B cell (primary cell): ENCODE measurements around the gene TRAM2. TPM values are rescaled to one million over a fixed set of nuclear protein-coding genes. Genes with fewer than 3 reads are reported as not detected.
A peak's percentile ranks its signal among the peaks of the same experiment; 100 is the strongest.

ENCODE experiments used
- ATAC-seq: fragments of 200-7000 bp; cut with Tn5 transposase; one replicate; pipeline ENCODE4 v1.10.0; 2021; ENCODE audit warnings: low read depth, mild to moderate bottlenecking, moderate number of reproducible peaks, moderate library complexity
- CTCF ChIA-PET: fragments of 350-600 bp; sonication (Branson Sonifier 250); formaldehyde crosslinking; loops from one replicate; lab custom pipeline; 2021; ENCODE audit warnings: antibody characterized with exemption, inconsistent platforms; lab: Charles Lee
- POLR2A ChIA-PET: fragments of 350-600 bp; sonication (Branson Sonifier 250); formaldehyde crosslinking; loops from one replicate; lab custom pipeline; 2021; ENCODE audit warnings: antibody characterized with exemption; lab: Charles Lee
- DNase-seq: peaks from one replicate; pipeline ENCODE4 v3.0.0; 2013
- H2AFZ ChIP-seq: 2 replicates; pipeline ENCODE4 v1.6.1; 2012; ENCODE audit warnings: mild to moderate bottlenecking, low read depth, low read length; ENCODE audit not compliant: insufficient read depth, poor library complexity, severe bottlenecking
- H3K27ac ChIP-seq, 2 donors: 1 replicate in 1 of 2; 2 replicates in 1 of 2; pipeline ENCODE4 v1.5.1; 2012 to 2013; ENCODE audit warnings: low read length in 2 of 2, mild to moderate bottlenecking in 2 of 2, moderate library complexity in 1 of 2
- H3K27me3 ChIP-seq, 4 experiments: fragments of 200-600 bp in 1 of 4; sonication (generic) in 1 of 4; replicated peaks in 1 of 4; 1 replicate in 2 of 4; 2 replicates in 2 of 4; pipeline versions ENCODE4 v1.6.1 to v1.7.0; 2013 to 2016; ENCODE audit warnings: low read length in 3 of 4, mild to moderate bottlenecking in 2 of 4, mixed read lengths in 1 of 4, moderate library complexity in 1 of 4; ENCODE audit not compliant: insufficient read depth in 4 of 4, control insufficient read depth in 3 of 4; ENCODE audit errors: control extremely low read depth in 1 of 4
- H3K36me3 ChIP-seq, 2 experiments: replicated peaks in 1 of 2; 1 replicate in 1 of 2; 2 replicates in 1 of 2; pipeline versions ENCODE4 v1.6.1 to v1.7.1; 2013; ENCODE audit warnings: low read length in 1 of 2; ENCODE audit not compliant: insufficient read depth in 2 of 2, control insufficient read depth in 1 of 2; ENCODE audit errors: control extremely low read depth in 1 of 2, extremely low read depth in 1 of 2
- H3K4me1 ChIP-seq, 2 donors: fragments of 200-600 bp in 1 of 2; sonication (generic) in 1 of 2; 1 replicate in 1 of 2; 2 replicates in 1 of 2; pipeline versions ENCODE4 v1.5.1 to v1.6.1; 2013 to 2017; ENCODE audit warnings: low read length in 2 of 2; ENCODE audit not compliant: control insufficient read depth in 2 of 2, insufficient read depth in 2 of 2
- H3K4me2 ChIP-seq: replicated peaks from 2 replicates; pipeline ENCODE3; 2012; ENCODE audit warnings: mild to moderate bottlenecking, low read depth, low read length; ENCODE audit not compliant: poor library complexity, severe bottlenecking
- H3K4me3 ChIP-seq, 5 experiments: fragments of 200-600 bp in 1 of 5; sonication (generic) in 1 of 5; 1 replicate in 3 of 5; 2 replicates in 2 of 5; pipeline versions ENCODE4 v1.5.1 to v1.7.0; 2011 to 2016; ENCODE audit warnings: low read length in 4 of 5, mild to moderate bottlenecking in 4 of 5, low read depth in 2 of 5, control low read depth in 1 of 5, moderate library complexity in 1 of 5; ENCODE audit not compliant: insufficient read depth in 1 of 5; ENCODE audit errors: control extremely low read depth in 1 of 5, extremely low read depth in 1 of 5
- H3K79me2 ChIP-seq: fragments of 200-600 bp; sonication (generic); one replicate; pipeline ENCODE4 v1.6.0; 2016; ENCODE audit warnings: low read length; ENCODE audit not compliant: control insufficient read depth, insufficient read depth
- H3K9ac ChIP-seq: fragments of 200-600 bp; sonication (generic); 2 replicates; pipeline ENCODE4 v1.6.1; 2017; ENCODE audit warnings: mild to moderate bottlenecking, low read length, moderate library complexity
- H3K9me3 ChIP-seq, 3 donors: one replicate each; pipeline versions ENCODE4 v1.6.1 to v1.7.1; 2013; ENCODE audit warnings: low read length in 2 of 3; ENCODE audit not compliant: control insufficient read depth in 2 of 3, insufficient read depth in 1 of 3; ENCODE audit errors: control extremely low read depth in 1 of 3
- H4K20me1 ChIP-seq: 2 replicates; pipeline ENCODE4 v1.6.0; 2012; ENCODE audit warnings: mild to moderate bottlenecking, low read length; ENCODE audit not compliant: insufficient read depth, control insufficient read depth, poor library complexity, severe bottlenecking
- H3K27ac Mint-ChIP-seq: one replicate; pipeline ENCODE4 v1.8.0; 2021; ENCODE audit warnings: mixed read lengths
- H3K27me3 Mint-ChIP-seq: one replicate; pipeline ENCODE4 v1.8.0; 2021; ENCODE audit warnings: mixed read lengths
- H3K4me1 Mint-ChIP-seq: one replicate; pipeline ENCODE4 v1.8.0; 2021; ENCODE audit warnings: mixed read lengths
- H3K4me3 Mint-ChIP-seq: one replicate; pipeline ENCODE4 v1.8.0; 2021; ENCODE audit warnings: mixed read lengths
- H3K9me3 Mint-ChIP-seq: one replicate; pipeline ENCODE4 v1.8.0; 2022; ENCODE audit warnings: mixed read lengths; ENCODE audit not compliant: insufficient read depth
- EZH2 ChIP-seq: IDR thresholded peaks from 2 replicates; pipeline ENCODE4 v1.6.1; 2012; ENCODE audit warnings: borderline replicate concordance, low read depth, mild to moderate bottlenecking, moderate library complexity, low read length; ENCODE audit not compliant: insufficient read depth, poor library complexity, severe bottlenecking
- WGBS: methylation state at CpG from one replicate; pipeline ENCODE4 v1.1.5; 2013; ENCODE audit warnings: missing lambda C conversion rate; ENCODE audit not compliant: insufficient coverage; 5-methylcytosine and 5-hydroxymethylcytosine counted together
- intact Hi-C: fragments of 100-400 bp; cut with micrococcal nuclease; formaldehyde crosslinking; loops from one replicate; pipeline ENCODE4 v1.10.0; 2022
- polyA plus RNA-seq: library from polyadenylated mRNA; depleted of rRNA; stranded (reverse); fragments of >200 nt; gene quantifications from 2 replicates; pipeline ENCODE4 v1.2.3, GENCODE V29; 2012
- total RNA-seq, 2 donors: library from RNA; stranded (reverse); fragments of 120-200 nt in 1 of 2; gene quantifications; 1 replicate in 1 of 2; 2 replicates in 1 of 2; pipeline versions ENCODE4 v1.2.3 to v1.2.4, GENCODE V29; 2013 to 2022
- TF ChIP-seq, protein P1 (sequence below): fragments of 200-600 bp; IDR thresholded peaks from one replicate; pipeline ENCODE4 v1.8.0; 2022; ENCODE audit warnings: antibody characterized with exemption, mild to moderate bottlenecking

Gene TRAM2
- total and polyA plus RNA-seq, 2 donors (not counting 1 experiment from before 2014, with no cell fraction given) = 9.0 to 13.3 TPM

DNA sequence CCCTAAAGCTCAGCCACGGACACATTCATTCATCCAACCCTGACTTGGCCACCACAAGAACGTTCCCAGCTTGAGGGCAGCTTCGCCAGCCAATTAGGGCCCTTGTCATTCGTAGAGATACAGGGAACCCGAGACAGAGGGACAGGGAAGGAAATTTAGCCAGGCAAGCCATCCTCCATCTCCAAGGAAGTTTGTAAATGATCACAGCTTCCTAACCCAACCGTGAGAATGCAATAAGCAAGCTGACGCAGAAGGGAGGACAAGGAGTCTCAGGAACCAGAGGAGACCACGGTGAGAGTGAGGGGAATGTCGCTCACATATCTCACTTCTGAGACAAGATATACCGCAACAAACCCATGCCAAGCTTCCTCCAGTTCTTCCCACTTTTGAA is 1.4 kb downstream of the TRAM2 start:
- Mint-ChIP-seq H3K9me3 (no peaks in the 10 kb centered on the region), H3K4me1 (peaks cover 59% of the 10 kb centered on the region), H3K27ac (peak overlapping the region; percentile 61), H3K27me3 (no peaks in the 10 kb centered on the region), H3K4me3 (peak overlapping the region; percentile 94)
- H3K36me3 ChIP-seq = peaks cover 0 to 4% of the 10 kb centered on the region in 2 experiments
- no peak for ATAC-seq
- H2AFZ ChIP-seq = no peak overlapping the region
- H3K27me3 ChIP-seq = no peaks in the 10 kb centered on the region
- intact Hi-C loops = loop anchor here (5.0 kb wide), 1 partner anchor 1217 kb away; no protein-coding TSS in a partner anchor
- no peaks in the 10 kb centered on the region for H3K9me3 ChIP-seq
- peaks cover 32 to 40% of the 10 kb centered on the region in 2 donors for H3K4me1 ChIP-seq
- ChIA-PET POLR2A (no interaction called here), CTCF (interaction anchor here (0.8 to 3.3 kb wide), 11 partner anchors 8 to 290 kb away, joined by 3 to 32 read pairs (median 6); partner anchors contain the start of gene EFHC1)
- no peak for TF ChIP-seq EZH2
- TF ChIP-seq, protein P1, sequence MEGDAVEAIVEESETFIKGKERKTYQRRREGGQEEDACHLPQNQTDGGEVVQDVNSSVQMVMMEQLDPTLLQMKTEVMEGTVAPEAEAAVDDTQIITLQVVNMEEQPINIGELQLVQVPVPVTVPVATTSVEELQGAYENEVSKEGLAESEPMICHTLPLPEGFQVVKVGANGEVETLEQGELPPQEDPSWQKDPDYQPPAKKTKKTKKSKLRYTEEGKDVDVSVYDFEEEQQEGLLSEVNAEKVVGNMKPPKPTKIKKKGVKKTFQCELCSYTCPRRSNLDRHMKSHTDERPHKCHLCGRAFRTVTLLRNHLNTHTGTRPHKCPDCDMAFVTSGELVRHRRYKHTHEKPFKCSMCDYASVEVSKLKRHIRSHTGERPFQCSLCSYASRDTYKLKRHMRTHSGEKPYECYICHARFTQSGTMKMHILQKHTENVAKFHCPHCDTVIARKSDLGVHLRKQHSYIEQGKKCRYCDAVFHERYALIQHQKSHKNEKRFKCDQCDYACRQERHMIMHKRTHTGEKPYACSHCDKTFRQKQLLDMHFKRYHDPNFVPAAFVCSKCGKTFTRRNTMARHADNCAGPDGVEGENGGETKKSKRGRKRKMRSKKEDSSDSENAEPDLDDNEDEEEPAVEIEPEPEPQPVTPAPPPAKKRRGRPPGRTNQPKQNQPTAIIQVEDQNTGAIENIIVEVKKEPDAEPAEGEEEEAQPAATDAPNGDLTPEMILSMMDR = no peak
- H4K20me1 ChIP-seq = peaks cover 31% of the 10 kb centered on the region
- peak overlapping the region; percentile 92 for H3K4me2 ChIP-seq
- no peak overlapping the region for H3K9ac ChIP-seq
- peaks cover 55% of the 10 kb centered on the region for H3K79me2 ChIP-seq
- no peak for DNase-seq
- H3K27ac ChIP-seq = no peak overlapping the region
- 100% methylated on average over 4 of the region's 10 CpGs for WGBS
- H3K4me3 ChIP-seq = peak overlapping the region in 3 of 5 experiments; percentile 7 to 85 (median 79)

DNA sequence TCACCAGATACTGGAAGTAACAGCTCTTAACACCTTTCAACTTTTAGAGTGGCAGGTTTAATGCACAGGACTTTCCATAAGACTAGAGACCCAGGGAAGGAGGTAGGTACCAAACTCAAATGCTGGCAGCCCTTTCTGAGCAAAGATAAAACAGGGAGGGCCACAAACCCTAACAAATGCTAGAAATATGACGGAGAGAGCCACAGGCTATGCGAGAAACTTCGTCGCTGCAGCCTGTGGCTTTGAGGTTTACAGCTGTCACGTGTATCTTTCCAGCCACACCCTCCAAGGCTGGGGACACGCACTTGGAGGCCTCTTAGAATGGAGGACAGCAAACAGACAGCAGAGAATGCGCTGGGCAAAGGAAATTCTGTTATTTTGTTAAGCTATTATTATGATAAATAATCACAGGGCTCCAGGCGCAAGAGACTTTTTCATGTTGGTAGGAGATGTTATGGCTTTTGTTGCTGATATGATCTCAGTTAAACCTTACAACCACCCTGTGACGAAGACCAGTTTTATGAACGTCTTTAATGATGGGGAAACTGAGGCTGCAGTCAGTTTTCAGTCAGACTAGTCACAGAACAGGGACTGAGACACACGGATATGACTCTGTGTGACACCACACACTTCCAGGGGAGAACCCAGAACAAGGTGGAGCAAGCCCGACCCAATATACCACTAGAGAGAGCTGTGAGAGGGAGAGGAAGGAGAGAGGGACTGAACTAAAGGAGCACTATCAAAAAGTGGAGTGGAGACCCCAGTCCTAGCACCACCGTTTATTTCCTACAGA is 2.0 kb downstream of the TRAM2 start:
- peaks cover 63% of the 10 kb centered on the region for H3K4me1 Mint-ChIP-seq
- 34% methylated on average over 9 of the region's 13 CpGs for WGBS
- H3K27ac ChIP-seq = peak overlapping the region; percentile 0 to 4
- peak overlapping the region; percentile 94 for H3K4me3 Mint-ChIP-seq
- no peaks in the 10 kb centered on the region for H3K9me3 ChIP-seq
- peak overlapping the region; percentile 40 for H2AFZ ChIP-seq
- peaks cover 61% of the 10 kb centered on the region for H3K79me2 ChIP-seq
- peaks cover 31% of the 10 kb centered on the region for H4K20me1 ChIP-seq
- peak overlapping the region; percentile 35 for H3K9ac ChIP-seq
- ATAC-seq (peak; percentile 11), DNase-seq (peak; percentile 62)
- TF ChIP-seq EZH2 = no peak
- TF ChIP-seq, protein P1 = no peak
- H3K4me2 ChIP-seq = peak overlapping the region; percentile 92
- H3K9me3 Mint-ChIP-seq = no peaks in the 10 kb centered on the region
- peak overlapping the region in 1 of 5 experiments; percentile 8 for H3K4me3 ChIP-seq
- H3K36me3 ChIP-seq = peaks cover 0 to 4% of the 10 kb centered on the region in 2 experiments
- H3K4me1 ChIP-seq = peaks cover 32 to 40% of the 10 kb centered on the region in 2 donors
- no peaks in the 10 kb centered on the region for H3K27me3 Mint-ChIP-seq
- ChIA-PET POLR2A (no interaction called here), CTCF (interaction anchor here (0.8 to 3.3 kb wide), 9 partner anchors 15 to 290 kb away, joined by 3 to 32 read pairs (median 5); partner anchors contain the start of gene EFHC1)
- no peaks in the 10 kb centered on the region for H3K27me3 ChIP-seq
- intact Hi-C loops = loop anchor here (5.0 kb wide), 1 partner anchor 1217 kb away; no protein-coding TSS in a partner anchor
- peak overlapping the region; percentile 61 for H3K27ac Mint-ChIP-seq
